Gastrocnemius medialis (tissue), 4 donors: Measurements from ENCODE around the gene PHF20. TPM values are rescaled to one million over a fixed set of nuclear protein-coding genes. Genes with fewer than 3 reads are reported as not detected.
"Not testable (repeated sequence)": the region's sequence is repeated elsewhere in the genome, so short reads cannot be mapped to it uniquely, and the experiment has no call there.

Source experiments
- ATAC-seq, 2 donors: fragments of 150-250 bp; one replicate each; pipeline ENCODE4 v1.9.1; 2016
- DNase-seq, 2 donors: peaks; one replicate each; pipeline ENCODE4 v3.0.0-alpha.2; 2019
- H3K27ac ChIP-seq, 4 donors: fragments of 200-600 bp; sonication (generic); 1 replicate in 1 of 4; 2 replicates in 3 of 4; pipeline ENCODE4 v1.5.1; 2016 to 2018; ENCODE audit warnings: mild to moderate bottlenecking in 2 of 4, moderate library complexity in 1 of 4
- H3K27me3 ChIP-seq, 3 donors: fragments of 200-600 bp; sonication (generic) in 2 of 3; 1 replicate in 1 of 3; 2 replicates in 2 of 3; pipeline versions ENCODE4 v1.5.1 to v1.6.0; 2016 to 2019; ENCODE audit warnings: mild to moderate bottlenecking in 1 of 3, moderate library complexity in 1 of 3
- H3K36me3 ChIP-seq, 2 donors: fragments of 200-600 bp; sonication (generic) in 1 of 2; one replicate each; pipeline ENCODE4 v1.5.1; 2017 to 2018
- H3K4me1 ChIP-seq, 2 donors: fragments of 200-600 bp; sonication (generic) in 1 of 2; one replicate each; pipeline ENCODE4 v1.5.1; 2016 to 2017; ENCODE audit warnings: mild to moderate bottlenecking in 2 of 2
- H3K4me3 ChIP-seq, 4 donors: fragments of 200-600 bp; sonication (generic) in 3 of 4; 1 replicate in 1 of 4; 2 replicates in 3 of 4; pipeline ENCODE4 v1.5.1; 2016 to 2019; ENCODE audit warnings: mild to moderate bottlenecking in 2 of 4
- H3K9me3 ChIP-seq, 3 donors: fragments of 200-600 bp; sonication (generic) in 2 of 3; 1 replicate in 1 of 3; 2 replicates in 2 of 3; pipeline ENCODE4 v1.5.1; 2016 to 2019
- CTCF ChIP-seq, 5 experiments: fragments of 450-650 bp in 3 of 5; fragments of 200-600 bp in 2 of 5; sonication (generic) in 2 of 5; IDR thresholded peaks in 4 of 5; conservative IDR thresholded peaks in 1 of 5; 1 replicate in 4 of 5; 2 replicates in 1 of 5; pipeline ENCODE4 v1.5.1; 2016 to 2019; ENCODE audit warnings: antibody characterized with exemption in 5 of 5, mild to moderate bottlenecking in 3 of 5, moderate library complexity in 3 of 5
- POLR2A ChIP-seq, 2 donors: fragments of 450-650 bp; IDR thresholded peaks; one replicate each; pipeline ENCODE4 v1.6.1; 2017; ENCODE audit warnings: antibody characterized with exemption in 2 of 2, mild to moderate bottlenecking in 2 of 2, moderate library complexity in 2 of 2
- in situ Hi-C, 4 donors: fragments of 200-750 bp; cut with MboI; loops; one replicate each; pipeline versions ENCODE4 v1.15.0 to v1.8.0; 2017; ENCODE audit warnings: low sequenced_read_pairs in 4 of 4
- intact Hi-C: fragments of 100-400 bp; cut with DNase I; formaldehyde crosslinking; loops from one replicate; pipeline ENCODE4 v1.15.1; 2023; ENCODE audit warnings: low total_unique reads
- total RNA-seq, 4 donors: library from RNA; depleted of rRNA; stranded (reverse); fragments of >200 nt; gene quantifications; one replicate each; pipeline versions ENCODE4 v1.1.0 to v1.2.3, GENCODE V29; 2016

Gene PHF20
- total RNA-seq, 4 donors from 2014 or later, result 72.6 to 91.9 (median 82.2) TPM

DNA sequence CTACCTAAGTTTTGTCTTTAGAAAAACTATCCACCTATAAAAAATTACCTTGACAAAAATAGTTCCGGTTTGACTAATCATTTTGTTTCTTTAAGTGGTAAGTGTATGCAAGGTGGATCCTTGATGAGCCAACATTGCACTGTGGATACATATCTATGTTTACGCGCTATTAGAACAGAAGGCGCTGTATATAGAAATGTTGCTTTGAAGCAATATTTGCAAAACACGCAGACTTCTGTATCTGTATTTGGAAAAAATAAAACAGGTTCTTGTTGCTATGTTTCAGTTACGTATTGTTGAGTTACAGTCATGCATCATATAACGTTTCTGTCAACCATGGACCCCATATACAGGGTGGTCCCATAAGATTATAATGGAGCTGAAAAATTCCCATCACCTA is 178.3 kb downstream of the PHF20 start:
- Histone ChIP-seq H3K4me1 (peaks cover 19 to 29% of the 10 kb centered on the region in 2 donors), H3K27me3 (no peaks in the 10 kb centered on the region)
- intact Hi-C loops, result loop anchor here (5.0 kb wide), 1 partner anchor 348 kb away; no protein-coding TSS in a partner anchor

DNA sequence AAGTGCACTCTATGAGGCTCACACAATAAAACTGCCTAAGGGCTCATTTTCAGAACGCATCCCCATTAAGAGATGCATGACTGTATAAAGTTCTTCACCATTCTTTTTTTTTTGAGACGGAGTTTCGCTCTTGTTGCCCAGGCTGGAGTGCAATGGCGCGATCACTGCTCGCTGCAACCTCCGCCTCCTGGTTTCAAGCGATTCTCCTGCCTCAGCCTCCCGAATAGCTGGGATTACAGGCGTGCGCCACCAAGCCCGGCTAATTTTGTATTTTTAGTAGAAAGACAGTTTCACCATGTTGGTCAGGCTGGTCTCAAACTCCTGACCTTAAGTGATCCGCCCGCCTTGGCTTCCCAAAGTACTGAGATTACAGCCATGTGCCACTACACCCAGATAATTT is 180.3 kb downstream of the PHF20 start:
- H3K27me3 ChIP-seq, H3K9me3 ChIP-seq, ATAC-seq, in situ Hi-C loops, H3K4me3 ChIP-seq, DNase-seq: not testable (repeated sequence)
- peak overlapping the region; percentile 92 to 99 (median 96) for H3K27ac ChIP-seq
- intact Hi-C loops, result loop anchor here (5.0 kb wide), 1 partner anchor 350 kb away; no protein-coding TSS in a partner anchor
- peaks cover 0 to 15% of the 10 kb centered on the region in 2 donors for H3K36me3 ChIP-seq
- H3K4me1 ChIP-seq, result peaks cover 27 to 33% of the 10 kb centered on the region in 2 donors

More for the DNA sequence above, 178.3 kb downstream of the PHF20 start:
- DNase-seq, result no peak
- Histone ChIP-seq H3K4me3 (no peak overlapping the region), H3K27ac (no peak overlapping the region), H3K9me3 (no peaks in the 10 kb centered on the region), H3K36me3 (peaks cover 0 to 21% of the 10 kb centered on the region in 2 donors)
- no peak for TF ChIP-seq CTCF (IDR thresholded peaks at IDR 0.05 in 4 of 5, conservative IDR thresholded peaks at IDR 0.05 in 1 of 5)
- TF ChIP-seq POLR2A (IDR thresholded peaks at IDR 0.05), result no peak
- no peak for ATAC-seq
- in situ Hi-C loops, result no loop called here

DNA sequence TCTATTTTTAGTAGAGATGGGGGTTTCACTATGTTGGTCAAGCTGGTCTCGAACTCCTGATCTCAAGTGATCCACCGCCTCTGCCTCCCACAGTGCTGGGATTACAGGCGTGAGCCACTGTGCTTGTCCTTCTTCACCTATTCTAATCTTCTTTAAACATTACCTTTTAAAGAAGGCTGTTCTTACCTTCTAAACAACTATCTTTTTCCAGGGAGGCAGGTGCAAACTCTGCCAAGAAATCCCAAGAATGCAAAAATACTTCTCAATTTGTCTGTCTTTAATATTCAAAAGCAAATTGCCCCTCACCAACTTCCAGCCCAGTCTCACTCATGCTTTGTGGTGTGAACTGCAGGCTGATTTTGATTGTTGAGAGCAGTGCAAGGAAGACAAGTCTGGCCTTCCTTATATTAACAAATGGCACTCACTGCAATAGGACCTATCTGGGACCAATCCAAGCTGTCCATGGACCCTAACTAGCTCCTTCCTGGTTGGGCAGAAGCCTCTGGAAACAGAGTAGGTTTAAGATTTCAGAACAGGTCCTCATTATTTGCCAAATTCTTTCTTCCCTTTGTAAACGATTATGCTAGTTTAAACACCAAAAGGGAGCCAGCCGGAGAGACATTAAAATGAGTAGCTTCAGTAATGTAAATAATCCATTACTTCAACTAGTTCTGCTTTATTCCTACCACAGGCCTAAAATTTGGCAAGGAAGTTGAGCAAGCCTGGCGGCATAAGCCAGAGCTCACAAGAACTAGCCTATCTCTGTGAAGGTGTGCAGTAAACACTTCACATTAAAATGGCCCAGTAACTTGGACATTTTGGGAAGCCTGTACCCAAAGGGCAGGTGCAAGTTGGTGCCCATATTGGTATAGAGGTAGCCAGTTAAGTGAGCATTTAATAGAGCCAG is 180.9 kb downstream of the PHF20 start:
- H3K27ac ChIP-seq, result peak overlapping the region; percentile 92 to 99 (median 96)
- no peaks in the 10 kb centered on the region for H3K27me3 ChIP-seq
- intact Hi-C loops, result loop anchor here (5.0 kb wide), 1 partner anchor 350 kb away; no protein-coding TSS in a partner anchor
- no peak for DNase-seq
- in situ Hi-C loops, result no loop called here
- H3K9me3 ChIP-seq, result no peaks in the 10 kb centered on the region
- ATAC-seq, result no peak
- no peak for TF ChIP-seq POLR2A (IDR thresholded peaks at IDR 0.05)
- peak overlapping the region; percentile 91 to 98 (median 96) for H3K4me3 ChIP-seq
- peaks cover 0 to 9% of the 10 kb centered on the region in 2 donors for H3K36me3 ChIP-seq
- H3K4me1 ChIP-seq, result peaks cover 27 to 31% of the 10 kb centered on the region in 2 donors

GRCh38 chr20:35953387-35954199 is 181.8 kb downstream of the PHF20 start:
- H3K4me3 ChIP-seq, result peak overlapping the region; percentile 91 to 98 (median 96)
- TF ChIP-seq POLR2A (IDR thresholded peaks at IDR 0.05) (no peak), CTCF (IDR thresholded peaks at IDR 0.05 in 4 of 5, conservative IDR thresholded peaks at IDR 0.05 in 1 of 5) (no peak)
- H3K9me3 ChIP-seq, result no peaks in the 10 kb centered on the region
- peaks cover 23 to 27% of the 10 kb centered on the region in 2 donors for H3K4me1 ChIP-seq
- peak overlapping the region; percentile 92 to 99 (median 96) for H3K27ac ChIP-seq
- intact Hi-C loops (loop anchor here (1.0 to 5.0 kb wide), 4 partner anchors 111 to 351 kb away; partner anchors contain the start of gene RBM39), in situ Hi-C loops (no loop called here)
- H3K36me3 ChIP-seq, result no peaks in the 10 kb centered on the region
- DNase-seq (peak; percentile 4 to 27), ATAC-seq (peak; percentile 29 to 34)
- H3K27me3 ChIP-seq, result no peaks in the 10 kb centered on the region

DNA sequence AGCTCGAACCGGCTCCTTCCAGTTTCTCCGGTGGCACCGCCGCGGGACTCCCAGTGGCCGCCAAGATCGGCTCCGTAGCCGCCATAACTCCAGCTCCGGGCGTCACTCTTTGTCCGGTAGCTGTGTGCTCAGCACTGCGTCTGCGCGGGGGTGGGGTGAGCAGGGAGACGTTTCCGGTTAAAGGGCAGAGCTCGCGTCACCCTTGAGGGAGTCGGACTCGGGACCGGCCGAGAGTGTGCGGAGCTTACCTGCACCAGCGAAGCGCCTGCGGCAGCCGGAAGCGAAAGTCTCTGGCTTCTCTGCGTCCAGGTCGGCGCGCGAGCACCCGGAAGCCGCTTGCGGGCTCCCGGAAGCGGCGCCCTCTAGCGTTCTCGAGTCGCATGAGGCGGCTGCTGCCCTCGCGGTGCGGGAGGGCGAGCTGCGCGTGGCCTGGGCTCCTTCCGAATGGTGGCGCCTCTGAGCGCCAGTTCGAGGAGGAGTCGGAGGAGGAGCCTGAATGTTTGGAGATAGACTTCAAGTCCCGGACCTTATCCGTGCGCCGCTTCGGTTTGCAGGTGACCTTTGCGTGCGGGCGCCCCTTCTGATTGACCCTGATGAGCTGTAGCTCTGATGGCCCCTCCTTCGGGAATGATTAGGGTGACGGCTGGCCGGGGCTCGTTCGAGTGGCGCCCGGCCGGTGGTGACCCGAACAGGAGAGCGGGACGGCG is 182.5 kb downstream of the PHF20 start, which contains the start of gene SCAND1:
Gene SCAND1, minus strand, starts transcription at position 303 of the 707 bp plus-strand sequence. Its CDS starts 218 bp downstream, at position 85.
- Histone ChIP-seq H3K27ac (peak within 1 kb of the TSS; percentile 92 to 99 (median 96)), H3K36me3 (no peaks in the 10 kb centered on the region), H3K4me1 (peaks cover 22 to 27% of the 10 kb centered on the region in 2 donors), H3K27me3 (no peaks in the 10 kb centered on the region), H3K4me3 (peak within 1 kb of the TSS; percentile 91 to 98 (median 96)), H3K9me3 (no peaks in the 10 kb centered on the region)
- DNase-seq, result peak; percentile 90 to 94
- peak; percentile 83 to 87 for TF ChIP-seq POLR2A (IDR thresholded peaks at IDR 0.05)
- TF ChIP-seq CTCF (IDR thresholded peaks at IDR 0.05 in 4 of 5, conservative IDR thresholded peaks at IDR 0.05 in 1 of 5), result peak; percentile 90 to 97 (median 94)
- ATAC-seq, result peak; percentile 88 to 89
- in situ Hi-C loops (no loop called here), intact Hi-C loops (loop anchor here (1.0 to 5.0 kb wide), 4 partner anchors 110 to 352 kb away; partner anchors contain the start of gene RBM39)
